Measurements from ENCODE around the gene EHD3. TPM values are rescaled to one million over a fixed set of nuclear protein-coding genes. Genes with fewer than 3 reads are reported as not detected.

The EHD3 gene
- total and polyA plus RNA-seq, 10 of the 15 experiments (the other 5 are each of a cell fraction or from before 2014, with no cell fraction given): 1.1 to 10.9 (median 8.2) TPM

DNA sequence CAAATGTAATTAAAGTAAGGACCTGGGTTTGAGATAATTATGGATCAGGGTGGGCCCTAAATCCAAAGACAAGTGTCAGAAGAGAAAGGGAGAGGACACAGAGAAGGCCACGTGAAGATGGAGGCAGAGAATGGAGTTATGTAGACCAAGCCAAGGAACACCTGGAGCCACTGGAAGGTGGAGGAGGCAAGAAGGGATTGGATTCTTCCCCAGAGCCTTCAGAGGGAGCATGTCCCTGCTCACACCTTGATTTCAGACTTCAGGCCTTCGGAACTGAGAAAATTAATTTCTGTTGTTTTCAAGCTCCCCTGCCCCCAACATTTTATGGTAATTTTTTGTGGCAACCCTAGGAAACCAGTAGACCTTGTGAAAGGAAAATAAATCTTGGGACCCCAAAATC is 36.3 kb upstream of the EHD3 start:
- no TSS peak for BruUV-seq (replicated peaks)
- SMC1A ChIA-PET (ENCODE audit: uncharacterized antibody, unreplicated experiment): no interaction called here
- no peaks in the 10 kb centered on the region for H3K4me1 ChIP-seq (ENCODE audit: control insufficient read depth, insufficient read depth, low read length)
- H3K36me3 ChIP-seq (ENCODE audit: control insufficient read depth in 2 of 2, insufficient read depth in 2 of 2, low read length in 1 of 2): no peaks in the 10 kb centered on the region; a peak in 1 of 4 replicates
- H3K27ac ChIP-seq (ENCODE audit: control insufficient read depth, insufficient read depth): no peak overlapping the region
- H3K4me2 ChIP-seq (ENCODE audit: control insufficient read depth, insufficient read depth): no peak overlapping the region
- H3K79me2 ChIP-seq (ENCODE audit: control insufficient read depth, insufficient read depth, low read length): no peaks in the 10 kb centered on the region
- POLR2A ChIA-PET: no interaction called here
- FAIRE-seq (no peak), DNase-seq (ENCODE audit: low read depth, low spot score) (no peak), ATAC-seq (no peak)
- WGBS (ENCODE audit: insufficient coverage, insufficient replicate concordance, low lambda C conversion rate, missing lambda C conversion rate): 11% methylated on average over 2 of the region's 2 CpGs
- H3K27me3 ChIP-seq (replicated peaks in 1 of 2; ENCODE audit: control insufficient read depth in 2 of 2, insufficient read depth in 2 of 2, low read length in 1 of 2): no peaks in the 10 kb centered on the region; a peak in 2 of 4 replicates
- intact Hi-C loops (cut with micrococcal nuclease; ENCODE audit: unreplicated experiment) (no loop called here), in situ Hi-C loops (cut with MboI) (no loop called here)
- H3K4me3 ChIP-seq: no peak overlapping the region
- CTCF ChIA-PET: interaction anchor here (2.1 kb wide), 1 partner anchor 28 kb away, joined by 10 read pairs; no protein-coding TSS in a partner anchor
- RAD21 ChIA-PET (ENCODE audit: unreplicated experiment): no interaction called here
- no peaks in the 10 kb centered on the region for H4K20me1 ChIP-seq (ENCODE audit: control insufficient read depth, insufficient read depth)
- no peaks in the 10 kb centered on the region for H3K9me3 ChIP-seq (replicated peaks; ENCODE audit: control insufficient read depth, insufficient read depth, low read length)
- no peak for TF ChIP-seq YY1 (IDR thresholded peaks at IDR 0.05; ENCODE audit: low read depth, low read length)
- no peak for TF ChIP-seq SRF (IDR thresholded peaks at IDR 0.05; ENCODE audit: low read depth in 2 of 2, low read length in 2 of 2)
- no peak for TF ChIP-seq POLR2AphosphoS2 (IDR thresholded peaks at IDR 0.05; ENCODE audit: low read depth, low read length)
- no peak for TF ChIP-seq RUNX3 (IDR thresholded peaks at IDR 0.05; ENCODE audit: low read length)
- TF ChIP-seq ZBED1 (IDR thresholded peaks at IDR 0.05; ENCODE audit: borderline replicate concordance): no peak
- no peak for TF ChIP-seq BCL11A (IDR thresholded peaks at IDR 0.05; ENCODE audit: low read depth, low read length)
- no peak overlapping the region for H3K9ac ChIP-seq (ENCODE audit: control insufficient read depth, insufficient read depth, low read length)
- no peak overlapping the region for H2AFZ ChIP-seq (ENCODE audit: control insufficient read depth, low read depth, low read length)

DNA sequence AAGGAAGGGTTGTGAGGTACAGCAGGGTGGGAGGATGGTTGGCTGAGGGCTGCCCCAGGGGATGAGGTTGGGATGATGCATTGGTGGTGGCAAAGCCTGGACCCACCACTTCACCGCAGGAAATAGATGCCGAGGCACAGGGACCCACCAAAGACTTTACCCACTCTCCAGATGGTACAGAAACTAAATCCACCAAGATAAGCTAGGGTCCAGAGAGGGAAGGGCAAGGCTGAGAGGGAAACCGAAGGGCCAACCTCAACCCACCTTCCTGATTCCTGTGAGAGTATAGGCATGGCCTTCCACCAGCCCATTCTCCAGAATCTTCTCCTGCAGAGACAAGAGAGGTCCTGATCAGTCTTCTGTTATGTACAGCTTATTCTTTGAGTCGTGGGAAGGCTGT is 34.7 kb upstream of the EHD3 start:
- Histone ChIP-seq H3K9ac (ENCODE audit: control insufficient read depth, insufficient read depth, low read length) (no peak overlapping the region), H2AFZ (ENCODE audit: control insufficient read depth, low read depth, low read length) (no peak overlapping the region), H3K36me3 (ENCODE audit: control insufficient read depth in 2 of 2, insufficient read depth in 2 of 2, low read length in 1 of 2) (no peaks in the 10 kb centered on the region), H3K9me3 (replicated peaks; ENCODE audit: control insufficient read depth, insufficient read depth, low read length) (no peaks in the 10 kb centered on the region), H3K4me1 (ENCODE audit: control insufficient read depth, insufficient read depth, low read length) (no peaks in the 10 kb centered on the region), H3K4me3 (no peak overlapping the region), H4K20me1 (ENCODE audit: control insufficient read depth, insufficient read depth) (no peaks in the 10 kb centered on the region), H3K4me2 (ENCODE audit: control insufficient read depth, insufficient read depth) (no peak overlapping the region), H3K79me2 (ENCODE audit: control insufficient read depth, insufficient read depth, low read length) (no peaks in the 10 kb centered on the region), H3K27ac (ENCODE audit: control insufficient read depth, insufficient read depth) (no peak overlapping the region), H3K27me3 (replicated peaks in 1 of 2; ENCODE audit: control insufficient read depth in 2 of 2, insufficient read depth in 2 of 2, low read length in 1 of 2) (no peaks in the 10 kb centered on the region; a peak in 2 of 4 replicates)
- intact Hi-C loops (cut with micrococcal nuclease; ENCODE audit: unreplicated experiment): no loop called here
- no TSS peak for BruUV-seq (replicated peaks)
- in situ Hi-C loops (cut with MboI): no loop called here
- ChIA-PET RAD21 (ENCODE audit: unreplicated experiment) (no interaction called here), POLR2A (no interaction called here), CTCF (interaction anchor here (1.1 kb wide), 1 partner anchor 66 kb away, joined by 3 read pairs; no protein-coding TSS in a partner anchor), SMC1A (ENCODE audit: uncharacterized antibody, unreplicated experiment) (no interaction called here)
- ATAC-seq: no peak
- 44% methylated on average over 4 of the region's 4 CpGs for WGBS (ENCODE audit: insufficient coverage, insufficient replicate concordance, low lambda C conversion rate, missing lambda C conversion rate)
- no peak for DNase-seq (ENCODE audit: low read depth, low spot score)
- no peak for FAIRE-seq
- TF ChIP-seq FOXM1 (IDR thresholded peaks at IDR 0.05; ENCODE audit: low read depth, low read length) (no peak), JUNB (IDR thresholded peaks at IDR 0.05) (no peak), TARDBP (IDR thresholded peaks at IDR 0.05; ENCODE audit: borderline replicate concordance) (no peak), ZNF24 (IDR thresholded peaks at IDR 0.05) (no peak), MEF2B (IDR thresholded peaks at IDR 0.05; ENCODE audit: partially characterized antibody, poor library complexity, severe bottlenecking) (no peak), RB1 (IDR thresholded peaks at IDR 0.05; ENCODE audit: borderline replicate concordance) (no peak), HCFC1 (IDR thresholded peaks at IDR 0.05; ENCODE audit: low read length) (no peak), CHD2 (IDR thresholded peaks at IDR 0.05; ENCODE audit: borderline replicate concordance, low read depth, low read length) (no peak), NR2F1 (conservative IDR thresholded peaks at IDR 0.05) (no peak), JUND (IDR thresholded peaks at IDR 0.05; ENCODE audit: low read depth, low read length) (no peak), YY1 (IDR thresholded peaks at IDR 0.05; ENCODE audit: low read depth, low read length) (no peak), RAD51 (IDR thresholded peaks at IDR 0.05) (no peak), PKNOX1 (IDR thresholded peaks at IDR 0.05) (no peak), RBBP5 (conservative IDR thresholded peaks at IDR 0.05) (no peak)
- TF ChIP-seq, protein P1, sequence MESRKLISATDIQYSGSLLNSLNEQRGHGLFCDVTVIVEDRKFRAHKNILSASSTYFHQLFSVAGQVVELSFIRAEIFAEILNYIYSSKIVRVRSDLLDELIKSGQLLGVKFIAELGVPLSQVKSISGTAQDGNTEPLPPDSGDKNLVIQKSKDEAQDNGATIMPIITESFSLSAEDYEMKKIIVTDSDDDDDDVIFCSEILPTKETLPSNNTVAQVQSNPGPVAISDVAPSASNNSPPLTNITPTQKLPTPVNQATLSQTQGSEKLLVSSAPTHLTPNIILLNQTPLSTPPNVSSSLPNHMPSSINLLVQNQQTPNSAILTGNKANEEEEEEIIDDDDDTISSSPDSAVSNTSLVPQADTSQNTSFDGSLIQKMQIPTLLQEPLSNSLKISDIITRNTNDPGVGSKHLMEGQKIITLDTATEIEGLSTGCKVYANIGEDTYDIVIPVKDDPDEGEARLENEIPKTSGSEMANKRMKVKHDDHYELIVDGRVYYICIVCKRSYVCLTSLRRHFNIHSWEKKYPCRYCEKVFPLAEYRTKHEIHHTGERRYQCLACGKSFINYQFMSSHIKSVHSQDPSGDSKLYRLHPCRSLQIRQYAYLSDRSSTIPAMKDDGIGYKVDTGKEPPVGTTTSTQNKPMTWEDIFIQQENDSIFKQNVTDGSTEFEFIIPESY (IDR thresholded peaks at IDR 0.05): no peak
